Liver (tissue), 9 donors: ENCODE measurements around the gene ZNF524. TPM values are rescaled to one million over a fixed set of nuclear protein-coding genes. Genes with fewer than 3 reads are reported as not detected.

Source experiments
- DNase-seq: peaks from one replicate; pipeline ENCODE4 v3.0.0-alpha.2; 2017; ENCODE audit warnings: low spot score
- H3K27ac ChIP-seq, 2 donors: one replicate each; pipeline ENCODE4 v1.7.0; 2013; ENCODE audit warnings: inconsistent platforms in 2 of 2, low read length in 2 of 2, control low read depth in 1 of 2, low read depth in 1 of 2, mild to moderate bottlenecking in 1 of 2
- H3K27me3 ChIP-seq, 4 donors: one replicate each; pipeline versions ENCODE4 v1.6.1 to v1.7.0; 2013; ENCODE audit warnings: low read length in 3 of 4, inconsistent platforms in 1 of 4, mild to moderate bottlenecking in 1 of 4, moderate library complexity in 1 of 4; ENCODE audit not compliant: control insufficient read depth in 4 of 4, insufficient read depth in 4 of 4
- H3K36me3 ChIP-seq, 4 donors: one replicate each; pipeline versions ENCODE4 v1.6.1 to v1.7.0; 2013; ENCODE audit warnings: low read length in 3 of 4, mild to moderate bottlenecking in 3 of 4, low read depth in 1 of 4, moderate library complexity in 1 of 4; ENCODE audit not compliant: control insufficient read depth in 4 of 4, insufficient read depth in 3 of 4
- H3K4me1 ChIP-seq, 4 donors: one replicate each; pipeline versions ENCODE4 v1.6.1 to v1.7.0; 2013; ENCODE audit warnings: low read length in 3 of 4, mild to moderate bottlenecking in 3 of 4, moderate library complexity in 1 of 4; ENCODE audit not compliant: control insufficient read depth in 4 of 4, insufficient read depth in 4 of 4
- H3K4me3 ChIP-seq, 3 donors: one replicate each; pipeline versions ENCODE4 v1.6.1 to v1.7.0; 2013; ENCODE audit warnings: low read length in 3 of 3, control low read depth in 1 of 3, low read depth in 1 of 3, mild to moderate bottlenecking in 1 of 3
- H3K9ac ChIP-seq, 2 donors: one replicate each; pipeline ENCODE4 v1.7.0; 2013; ENCODE audit warnings: low read length in 2 of 2, mild to moderate bottlenecking in 2 of 2, moderate library complexity in 2 of 2, control low read depth in 1 of 2, low read depth in 1 of 2
- H3K9me3 ChIP-seq, 4 donors: one replicate each; pipeline versions ENCODE4 v1.6.1 to v1.7.0; 2013; ENCODE audit warnings: low read length in 3 of 4; ENCODE audit not compliant: control insufficient read depth in 4 of 4
- CTCF ChIP-seq: fragments of 150-350 bp; IDR thresholded peaks from 2 replicates; pipeline ENCODE4 v1.5.1; 2017; ENCODE audit warnings: improper control_type of control experiment, low read depth, low read length; ENCODE audit not compliant: missing input control
- EGR1 ChIP-seq, 2 donors: IDR thresholded peaks; 2 replicates each; pipeline ENCODE4 v1.6.1; 2016 to 2018; ENCODE audit warnings: antibody characterized with exemption in 2 of 2, low read depth in 2 of 2
- FOXA1 ChIP-seq: IDR thresholded peaks from 2 replicates; pipeline ENCODE4 v1.6.1; 2016; ENCODE audit warnings: antibody characterized with exemption
- FOXA2 ChIP-seq: IDR thresholded peaks from 2 replicates; pipeline ENCODE4 v1.6.1; 2016; ENCODE audit warnings: antibody characterized with exemption
- GABPA ChIP-seq, 2 donors: IDR thresholded peaks in 1 of 2; conservative IDR thresholded peaks in 1 of 2; 2 replicates each; pipeline ENCODE4 v1.6.1; 2016; ENCODE audit warnings: antibody characterized with exemption in 2 of 2, mild to moderate bottlenecking in 1 of 2, moderate library complexity in 1 of 2
- HNF4A ChIP-seq, 2 donors: conservative IDR thresholded peaks; 2 replicates each; pipeline ENCODE4 v1.6.1; 2016; ENCODE audit warnings: antibody characterized with exemption in 2 of 2, mild to moderate bottlenecking in 2 of 2
- HNF4G ChIP-seq: IDR thresholded peaks from 2 replicates; pipeline ENCODE4 v1.6.1; 2016; ENCODE audit warnings: antibody characterized with exemption
- JUND ChIP-seq, 2 donors: IDR thresholded peaks; 2 replicates each; pipeline ENCODE4 v1.6.1; 2016; ENCODE audit warnings: antibody characterized with exemption in 2 of 2
- NR2F2 ChIP-seq: IDR thresholded peaks from 2 replicates; pipeline ENCODE4 v1.6.1; 2016; ENCODE audit warnings: antibody characterized with exemption
- RAD21 ChIP-seq, 2 donors: IDR thresholded peaks; 2 replicates each; pipeline ENCODE4 v1.6.1; 2016; ENCODE audit warnings: antibody characterized with exemption in 2 of 2, mild to moderate bottlenecking in 2 of 2
- RXRA ChIP-seq, 2 donors: IDR thresholded peaks; 2 replicates each; pipeline ENCODE4 v1.6.1; 2017 to 2018; ENCODE audit warnings: antibody characterized with exemption in 2 of 2, mild to moderate bottlenecking in 1 of 2
- SP1 ChIP-seq: IDR thresholded peaks from 2 replicates; pipeline ENCODE4 v1.6.1; 2018; ENCODE audit warnings: antibody characterized with exemption, mild to moderate bottlenecking
- TAF1 ChIP-seq: conservative IDR thresholded peaks from 2 replicates; pipeline ENCODE4 v1.6.1; 2016; ENCODE audit warnings: antibody characterized with exemption, mild to moderate bottlenecking
- YY1 ChIP-seq: IDR thresholded peaks from 2 replicates; pipeline ENCODE4 v1.6.1; 2016; ENCODE audit warnings: antibody characterized with exemption, mild to moderate bottlenecking
- WGBS: extraction: QIAGEN DNeasy Blood & Tissue Kit; methylation state at CpG from one replicate; pipeline ENCODE4 v1.1.7; 2013; 5-methylcytosine and 5-hydroxymethylcytosine counted together
- polyA plus RNA-seq, 2 donors: library from polyadenylated mRNA; stranded (reverse) in 1 of 2; unstranded in 1 of 2; fragments of 200-250 nt in 1 of 2; fragments of >200 nt in 1 of 2; fragmentation: Nextera tagmentation in 1 of 2; extraction: Ambion mirVana in 1 of 2; gene quantifications; one replicate each; pipeline versions ENCODE4 v1.2.1 to v1.2.3, GENCODE V29; 2013 to 2015
- total RNA-seq, 2 donors: library from RNA; depleted of rRNA; stranded (reverse); fragments of >200 nt; gene quantifications; one replicate each; pipeline ENCODE4 v1.2.3, GENCODE V29; 2014
- TF ChIP-seq, protein P1 (sequence below): IDR thresholded peaks from 2 replicates; pipeline ENCODE4 v1.6.1; 2016; ENCODE audit warnings: antibody characterized with exemption
- TF ChIP-seq, protein P2 (sequence below): IDR thresholded peaks from 2 replicates; pipeline ENCODE4 v1.6.1; 2016; ENCODE audit warnings: antibody characterized with exemption, mild to moderate bottlenecking
- TF ChIP-seq, protein P3 (sequence below): IDR thresholded peaks from 2 replicates; pipeline ENCODE4 v1.6.1; 2016; ENCODE audit warnings: antibody characterized with exemption
- TF ChIP-seq, protein P4 (sequence below): IDR thresholded peaks from 2 replicates; pipeline ENCODE4 v1.6.1; 2016; ENCODE audit warnings: antibody characterized with exemption
- donor health status: healthy.
- donor health status: healthy.
- donor health status: healthy.
- donor health status: healthy.
- donor health status: healthy.

Gene ZNF524
- total and polyA plus RNA-seq, 4 donors = 6.7 to 12.3 (median 10.2) TPM

DNA sequence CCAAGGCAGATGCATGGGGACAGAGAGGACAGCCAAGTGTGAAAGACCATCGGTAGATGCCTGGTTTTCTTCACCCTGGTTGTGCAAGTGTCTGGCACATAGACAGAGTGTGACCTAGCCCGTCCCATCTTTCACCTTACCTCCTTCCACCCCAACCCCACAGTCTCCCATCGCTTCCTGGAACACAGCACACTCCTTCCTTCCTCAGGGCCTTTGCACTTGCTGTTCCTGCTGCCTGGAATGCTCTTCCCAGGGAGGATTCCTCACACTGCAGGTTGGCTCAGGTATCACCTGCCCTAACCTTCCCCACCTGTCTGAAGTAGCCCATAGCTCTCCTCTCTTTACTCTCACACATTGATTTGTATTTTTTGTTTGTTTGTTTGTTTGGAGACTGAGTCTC, 3.8 kb upstream of the ZNF524 start:
- Histone ChIP-seq H3K9me3 (no peaks in the 10 kb centered on the region), H3K27ac (no peak overlapping the region), H3K4me1 (peaks cover 1 to 12% (median 8%) of the 10 kb centered on the region in 4 donors), H3K27me3 (no peaks in the 10 kb centered on the region), H3K9ac (no peak overlapping the region), H3K4me3 (no peak overlapping the region), H3K36me3 (peaks cover 3 to 28% (median 12%) of the 10 kb centered on the region in 4 donors)
- DNase-seq = no peak
- no peak for TF ChIP-seq NR2F2
- TF ChIP-seq FOXA2 = no peak
- TF ChIP-seq FOXA1 = no peak
- TF ChIP-seq YY1 = no peak
- no peak for TF ChIP-seq RXRA (IDR thresholded peaks at IDR 0.05)
- TF ChIP-seq TAF1 = no peak
- TF ChIP-seq, protein P1, sequence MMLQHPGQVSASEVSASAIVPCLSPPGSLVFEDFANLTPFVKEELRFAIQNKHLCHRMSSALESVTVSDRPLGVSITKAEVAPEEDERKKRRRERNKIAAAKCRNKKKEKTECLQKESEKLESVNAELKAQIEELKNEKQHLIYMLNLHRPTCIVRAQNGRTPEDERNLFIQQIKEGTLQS = no peak
- TF ChIP-seq, protein P2, sequence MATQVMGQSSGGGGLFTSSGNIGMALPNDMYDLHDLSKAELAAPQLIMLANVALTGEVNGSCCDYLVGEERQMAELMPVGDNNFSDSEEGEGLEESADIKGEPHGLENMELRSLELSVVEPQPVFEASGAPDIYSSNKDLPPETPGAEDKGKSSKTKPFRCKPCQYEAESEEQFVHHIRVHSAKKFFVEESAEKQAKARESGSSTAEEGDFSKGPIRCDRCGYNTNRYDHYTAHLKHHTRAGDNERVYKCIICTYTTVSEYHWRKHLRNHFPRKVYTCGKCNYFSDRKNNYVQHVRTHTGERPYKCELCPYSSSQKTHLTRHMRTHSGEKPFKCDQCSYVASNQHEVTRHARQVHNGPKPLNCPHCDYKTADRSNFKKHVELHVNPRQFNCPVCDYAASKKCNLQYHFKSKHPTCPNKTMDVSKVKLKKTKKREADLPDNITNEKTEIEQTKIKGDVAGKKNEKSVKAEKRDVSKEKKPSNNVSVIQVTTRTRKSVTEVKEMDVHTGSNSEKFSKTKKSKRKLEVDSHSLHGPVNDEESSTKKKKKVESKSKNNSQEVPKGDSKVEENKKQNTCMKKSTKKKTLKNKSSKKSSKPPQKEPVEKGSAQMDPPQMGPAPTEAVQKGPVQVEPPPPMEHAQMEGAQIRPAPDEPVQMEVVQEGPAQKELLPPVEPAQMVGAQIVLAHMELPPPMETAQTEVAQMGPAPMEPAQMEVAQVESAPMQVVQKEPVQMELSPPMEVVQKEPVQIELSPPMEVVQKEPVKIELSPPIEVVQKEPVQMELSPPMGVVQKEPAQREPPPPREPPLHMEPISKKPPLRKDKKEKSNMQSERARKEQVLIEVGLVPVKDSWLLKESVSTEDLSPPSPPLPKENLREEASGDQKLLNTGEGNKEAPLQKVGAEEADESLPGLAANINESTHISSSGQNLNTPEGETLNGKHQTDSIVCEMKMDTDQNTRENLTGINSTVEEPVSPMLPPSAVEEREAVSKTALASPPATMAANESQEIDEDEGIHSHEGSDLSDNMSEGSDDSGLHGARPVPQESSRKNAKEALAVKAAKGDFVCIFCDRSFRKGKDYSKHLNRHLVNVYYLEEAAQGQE = no peak
- no peak for TF ChIP-seq RAD21 (IDR thresholded peaks at IDR 0.05)
- TF ChIP-seq, protein P3, sequence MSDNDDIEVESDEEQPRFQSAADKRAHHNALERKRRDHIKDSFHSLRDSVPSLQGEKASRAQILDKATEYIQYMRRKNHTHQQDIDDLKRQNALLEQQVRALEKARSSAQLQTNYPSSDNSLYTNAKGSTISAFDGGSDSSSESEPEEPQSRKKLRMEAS = no peak
- no peak for TF ChIP-seq EGR1 (IDR thresholded peaks at IDR 0.05; ENCODE audit: low read depth in 2 of 2)
- TF ChIP-seq SP1 = no peak
- no peak for TF ChIP-seq JUND (IDR thresholded peaks at IDR 0.05)
- no peak for TF ChIP-seq GABPA (IDR thresholded peaks at IDR 0.05 in 1 of 2, conservative IDR thresholded peaks at IDR 0.05 in 1 of 2)
- no peak for TF ChIP-seq HNF4G
- TF ChIP-seq HNF4A (conservative IDR thresholded peaks at IDR 0.05) = no peak
- TF ChIP-seq, protein P4, sequence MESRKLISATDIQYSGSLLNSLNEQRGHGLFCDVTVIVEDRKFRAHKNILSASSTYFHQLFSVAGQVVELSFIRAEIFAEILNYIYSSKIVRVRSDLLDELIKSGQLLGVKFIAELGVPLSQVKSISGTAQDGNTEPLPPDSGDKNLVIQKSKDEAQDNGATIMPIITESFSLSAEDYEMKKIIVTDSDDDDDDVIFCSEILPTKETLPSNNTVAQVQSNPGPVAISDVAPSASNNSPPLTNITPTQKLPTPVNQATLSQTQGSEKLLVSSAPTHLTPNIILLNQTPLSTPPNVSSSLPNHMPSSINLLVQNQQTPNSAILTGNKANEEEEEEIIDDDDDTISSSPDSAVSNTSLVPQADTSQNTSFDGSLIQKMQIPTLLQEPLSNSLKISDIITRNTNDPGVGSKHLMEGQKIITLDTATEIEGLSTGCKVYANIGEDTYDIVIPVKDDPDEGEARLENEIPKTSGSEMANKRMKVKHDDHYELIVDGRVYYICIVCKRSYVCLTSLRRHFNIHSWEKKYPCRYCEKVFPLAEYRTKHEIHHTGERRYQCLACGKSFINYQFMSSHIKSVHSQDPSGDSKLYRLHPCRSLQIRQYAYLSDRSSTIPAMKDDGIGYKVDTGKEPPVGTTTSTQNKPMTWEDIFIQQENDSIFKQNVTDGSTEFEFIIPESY = no peak
- no peak for TF ChIP-seq CTCF
- 83% methylated on average over 3 of the region's 3 CpGs for WGBS
